Measurements from ENCODE around the gene SLCO1B1. TPM values are rescaled to one million over a fixed set of nuclear protein-coding genes. Genes with fewer than 3 reads are reported as not detected.

The SLCO1B1 gene
- total and polyA plus RNA-seq, 2 of the 8 experiments (the other 6 are each of a cell fraction or from before 2014, with no cell fraction given): 0.13 TPM; not detected in 1

- TF ChIP-seq HDAC6 (IDR thresholded peaks at IDR 0.05; ENCODE audit: low read depth, low read length): no peak
These were observed 88.2 kb downstream of the SLCO1B1 start (continued) for GRCh38 chr12:21219206-21219605.

All from H1 (cell line).